Measurements from ENCODE around the gene MYO7B. TPM values are rescaled to one million over a fixed set of nuclear protein-coding genes. Genes with fewer than 3 reads are reported as not detected.

The MYO7B gene
- total RNA-seq = under 1 TPM; 0.15 to 0.17 TPM

- CTCF ChIA-PET = no interaction called here
- POLR2A ChIA-PET = no interaction called here
Observed at GRCh38 chr2:127535422-127535901, at the start of gene MYO7B. Gene MYO7B, plus strand, starts transcription at chr2:127535683. Its CDS starts 24,040 bp downstream, at chr2:127559723.

DNA sequence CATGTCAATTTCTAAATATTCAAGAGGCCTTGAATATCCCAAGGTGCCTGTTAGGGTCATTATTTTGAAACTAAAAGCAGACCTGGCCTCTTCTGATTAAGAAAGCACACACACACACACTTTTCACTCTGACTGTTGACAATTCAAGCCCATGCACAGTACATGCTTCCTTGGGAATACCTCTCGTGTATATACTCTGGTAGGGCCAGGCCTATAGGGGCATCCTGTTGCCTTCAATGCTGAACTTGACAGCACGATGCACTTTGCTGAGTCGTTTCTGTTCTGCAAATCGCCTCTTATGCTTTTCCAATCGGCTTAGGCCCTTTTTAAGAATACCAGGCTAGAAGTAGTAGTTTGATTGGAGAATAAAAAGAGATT is 49.8 kb upstream of the MYO7B start:
- ChIA-PET CTCF (no interaction called here), POLR2A (no interaction called here)

DNA sequence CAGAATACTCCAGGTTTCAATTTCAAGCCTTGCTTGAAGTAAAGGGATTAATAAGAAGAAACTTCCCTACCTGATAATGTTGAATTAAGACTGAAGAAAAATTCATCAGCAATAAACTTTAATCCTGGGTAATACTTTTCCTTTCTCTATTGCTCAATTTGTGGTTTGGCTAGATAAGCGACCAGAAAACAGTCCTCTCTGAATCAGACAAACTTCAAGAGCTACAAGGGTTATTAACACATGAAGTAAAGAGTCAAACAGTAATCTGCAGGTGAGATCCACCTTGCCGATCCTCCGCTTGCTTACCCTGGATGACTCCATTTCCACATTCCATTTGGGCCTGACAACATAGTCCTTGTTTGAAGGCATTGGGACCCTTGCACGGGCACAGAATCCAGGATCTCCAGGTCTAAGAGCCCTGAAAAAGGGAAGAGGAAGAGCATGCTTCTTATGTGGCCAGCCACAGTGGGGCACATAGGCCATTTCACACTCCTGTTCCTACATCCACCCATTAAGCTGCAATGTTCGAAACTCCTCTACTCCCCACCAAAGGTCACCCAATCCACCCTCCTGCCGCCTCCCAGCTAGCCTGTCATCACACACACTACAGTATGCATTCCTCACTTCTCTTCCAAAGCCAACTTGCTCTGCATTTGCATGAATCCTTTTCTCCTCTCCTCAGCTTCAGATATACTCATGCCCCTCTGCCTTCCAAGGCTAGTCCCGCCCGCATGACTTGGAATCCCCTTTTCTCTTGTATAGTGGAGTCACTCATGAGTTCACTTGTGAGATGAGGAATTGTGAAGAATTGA is 49.0 kb upstream of the MYO7B start:
- ChIA-PET POLR2A (no interaction called here), CTCF (no interaction called here)

DNA sequence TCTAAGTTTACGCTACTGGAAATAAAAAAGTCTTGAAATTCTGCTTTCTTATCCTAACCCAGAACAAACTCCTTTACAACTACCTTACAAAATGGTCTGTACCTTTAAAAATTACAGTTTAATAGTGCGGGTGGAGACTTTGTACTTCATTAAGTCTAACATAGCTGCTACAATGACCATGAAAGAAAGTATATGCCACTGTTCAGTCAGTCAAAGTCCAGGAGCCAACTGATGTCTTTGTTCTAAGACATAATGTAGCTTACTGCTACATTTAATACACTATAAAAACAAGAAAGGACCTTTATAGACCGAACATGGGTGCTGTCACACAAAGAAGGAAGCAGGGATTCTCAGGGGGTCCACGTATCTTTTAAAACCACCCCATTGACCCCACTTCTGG is 45.2 kb upstream of the MYO7B start:
- POLR2A ChIA-PET = no interaction called here
- CTCF ChIA-PET = no interaction called here

GRCh38 chr2:127498386-127498785 is 37.1 kb upstream of the MYO7B start:
- POLR2A ChIA-PET = no interaction called here
- CTCF ChIA-PET = no interaction called here

- POLR2A ChIA-PET = no interaction called here
- CTCF ChIA-PET = no interaction called here
Observed at GRCh38 chr2:127503491-127503890, 32.0 kb upstream of the MYO7B start.

DNA sequence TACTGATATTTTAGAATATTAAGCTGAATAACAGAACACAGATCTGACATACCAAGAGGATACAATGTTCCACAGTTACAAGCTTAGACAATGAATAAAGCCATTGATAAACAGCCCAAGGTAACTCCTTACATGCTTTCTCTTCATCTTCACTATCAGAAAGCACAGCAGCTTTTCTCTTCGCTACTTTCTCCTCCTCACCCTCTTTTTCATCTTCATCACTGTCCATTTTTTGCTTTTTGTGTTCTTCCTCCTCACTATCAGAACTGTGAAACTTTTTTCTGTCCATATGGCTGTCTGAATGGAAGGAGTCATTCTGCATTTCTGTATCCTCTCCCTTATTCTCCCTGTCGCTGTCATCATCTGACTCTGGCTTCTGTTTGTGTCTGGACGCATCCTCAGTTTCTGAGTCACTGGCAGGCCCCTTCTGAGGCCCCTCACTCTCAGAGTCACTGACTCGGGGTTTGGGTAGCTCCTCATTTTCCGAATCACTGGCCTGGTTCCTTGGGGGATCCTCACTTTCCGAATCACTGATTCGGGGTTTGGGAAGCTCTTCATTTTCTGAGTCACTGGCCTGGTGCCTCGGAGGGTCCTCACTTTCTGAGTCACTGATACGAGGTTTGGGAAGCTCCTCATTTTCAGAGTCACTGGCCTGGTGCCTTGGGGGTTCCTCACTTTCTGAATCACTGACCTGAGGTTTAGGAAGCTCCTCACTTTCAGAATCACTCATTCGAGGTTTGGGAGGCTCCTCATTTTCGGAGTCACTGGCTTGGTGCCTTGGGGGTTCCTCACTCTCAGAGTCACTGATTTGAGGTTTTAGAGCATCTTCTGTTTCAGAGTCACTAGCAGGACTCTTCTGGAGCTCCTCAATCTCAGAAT is 30.7 kb upstream of the MYO7B start:
- POLR2A ChIA-PET = interaction anchor here (0.9 kb wide), 1 partner anchor 9 kb away, joined by 3 read pairs; no protein-coding TSS in a partner anchor
- CTCF ChIA-PET = interaction anchor here (1.2 kb wide), 1 partner anchor 14 kb away, joined by 3 read pairs; no protein-coding TSS in a partner anchor

DNA sequence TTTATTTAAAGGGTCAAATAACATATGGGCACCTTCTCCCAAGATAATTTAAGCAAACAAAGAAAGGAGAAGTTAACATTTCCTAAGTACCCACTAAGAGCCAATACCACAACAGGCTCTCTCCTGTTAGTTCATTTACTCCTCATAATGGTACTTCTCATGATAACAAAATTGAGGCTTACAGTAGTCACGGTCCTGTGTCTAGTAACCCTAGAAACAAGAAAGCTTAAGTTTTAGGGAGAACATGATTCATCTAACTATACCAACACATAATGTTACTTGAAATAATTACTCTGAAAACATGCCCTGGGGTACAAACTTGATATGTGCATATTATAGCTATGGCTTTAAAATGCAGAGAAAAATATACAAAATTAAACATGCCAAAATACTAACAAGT is 29.0 kb upstream of the MYO7B start:
- CTCF ChIA-PET = no interaction called here
- POLR2A ChIA-PET = no interaction called here

GRCh38 chr2:127508023-127508630 is 27.4 kb upstream of the MYO7B start:
- POLR2A ChIA-PET = no interaction called here
- CTCF ChIA-PET = no interaction called here

DNA sequence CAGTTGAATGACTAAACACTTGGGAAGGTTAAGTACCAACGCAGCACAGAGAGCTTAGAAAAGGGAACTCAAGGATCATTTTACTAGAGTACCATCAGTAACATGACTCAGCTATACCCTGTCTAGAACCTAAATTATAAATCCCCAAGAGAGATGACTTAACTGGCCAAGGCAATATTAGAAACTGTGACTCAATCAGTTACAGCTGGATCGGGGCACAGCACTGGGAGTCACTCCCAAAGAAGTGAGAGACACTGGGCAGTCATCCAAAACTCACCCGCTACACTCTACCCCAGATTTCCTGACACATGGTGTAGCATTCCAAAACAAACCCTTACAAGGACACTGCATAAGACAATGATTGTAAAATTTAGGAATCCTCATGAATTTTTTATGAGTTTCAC is 26.9 kb upstream of the MYO7B start:
- POLR2A ChIA-PET = no interaction called here

DNA sequence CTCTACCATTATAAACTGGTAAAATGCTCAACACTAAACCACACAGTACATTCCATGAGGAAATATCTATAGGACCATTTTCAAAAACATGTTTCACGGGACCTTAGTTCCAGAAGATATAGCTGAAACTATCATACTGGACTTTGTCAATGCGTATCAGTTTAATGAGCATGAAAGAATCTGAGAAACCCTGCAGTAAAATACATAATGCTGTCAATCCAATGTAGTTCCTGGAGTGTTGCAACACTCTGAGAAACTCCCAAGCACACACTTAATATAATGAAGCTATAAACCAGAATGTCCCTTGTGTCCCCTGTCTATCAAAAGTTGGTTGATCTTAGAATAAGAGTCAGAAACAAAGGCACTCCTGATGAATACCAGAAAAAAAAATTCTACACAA is 25.4 kb upstream of the MYO7B start:
- POLR2A ChIA-PET = no interaction called here

More for the DNA sequence above, 26.9 kb upstream of the MYO7B start:
- CTCF ChIA-PET = no interaction called here

GRCh38 chr2:127511090-127511695 is 24.3 kb upstream of the MYO7B start:
- CTCF ChIA-PET = no interaction called here

More for the DNA sequence above, 25.4 kb upstream of the MYO7B start:
- CTCF ChIA-PET = no interaction called here

DNA sequence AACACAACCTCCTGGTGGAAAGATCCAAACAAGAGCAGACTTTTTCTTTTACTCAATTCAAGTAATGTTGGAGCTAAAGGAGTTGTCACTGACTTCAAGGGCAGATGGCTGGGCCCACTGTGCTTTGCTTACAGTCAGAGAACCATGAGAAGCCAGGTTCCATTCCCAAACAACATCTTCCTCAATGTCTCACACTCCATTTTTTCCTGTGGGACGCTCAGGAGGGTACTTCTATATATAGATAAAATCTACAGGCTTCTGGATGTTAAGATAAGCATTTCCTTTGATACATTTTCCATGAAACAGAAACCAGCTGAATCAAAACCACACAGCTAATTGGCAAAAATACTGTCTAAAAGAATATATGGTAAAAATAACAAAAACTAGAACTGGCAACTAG is 23.6 kb upstream of the MYO7B start:
- POLR2A ChIA-PET = no interaction called here
- CTCF ChIA-PET = no interaction called here

More at GRCh38 chr2:127511090-127511695, 24.3 kb upstream of the MYO7B start:
- POLR2A ChIA-PET = no interaction called here

DNA sequence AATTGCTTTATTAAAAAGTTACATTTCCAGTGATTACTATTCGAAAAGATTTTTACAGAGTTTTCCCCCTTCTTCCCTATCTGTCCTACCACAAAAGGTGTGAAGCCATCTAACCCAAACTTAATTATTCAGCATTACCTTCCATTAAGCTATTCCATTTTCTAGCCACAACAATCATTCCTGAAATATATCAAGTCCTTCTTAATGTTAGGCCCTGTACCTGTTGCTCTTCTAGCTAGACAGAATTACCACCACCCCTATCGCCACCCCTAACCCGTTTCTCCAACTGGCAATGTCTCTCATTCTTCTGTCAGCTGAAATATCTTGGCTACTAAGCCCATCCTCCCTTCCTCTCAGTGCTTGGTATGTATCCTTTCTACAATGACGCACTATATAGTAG is 23.1 kb upstream of the MYO7B start:
- ChIA-PET CTCF (no interaction called here), POLR2A (no interaction called here)

- CTCF ChIA-PET = no interaction called here
- POLR2A ChIA-PET = interaction anchor here (1.3 kb wide), 1 partner anchor 10 kb away, joined by 3 read pairs; no protein-coding TSS in a partner anchor
Observed at GRCh38 chr2:127514076-127514475, 21.4 kb upstream of the MYO7B start.

DNA sequence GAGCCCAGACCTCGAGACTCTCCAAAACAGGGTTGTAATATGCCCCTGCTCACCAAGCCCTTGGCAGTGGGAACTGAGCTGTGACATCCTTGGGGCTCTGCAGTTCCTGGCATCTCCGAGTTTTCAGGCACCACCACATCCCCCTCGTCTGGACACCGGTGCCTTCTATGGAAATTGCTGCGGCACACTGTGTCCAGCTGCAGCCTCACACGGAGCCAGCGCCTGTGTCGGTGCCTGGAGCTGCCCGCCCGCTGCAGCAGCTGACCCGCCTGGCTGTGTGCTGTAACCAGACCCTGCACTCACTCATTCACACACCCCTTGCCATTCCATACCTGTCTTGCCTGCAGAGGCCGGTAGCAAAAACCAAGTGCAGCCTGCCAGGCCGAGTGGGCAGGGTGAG is 21.0 kb upstream of the MYO7B start:
- ChIA-PET POLR2A (no interaction called here), CTCF (no interaction called here)

GRCh38 chr2:127515383-127515915 is 20.0 kb upstream of the MYO7B start:
- ChIA-PET POLR2A (no interaction called here), CTCF (no interaction called here)

- POLR2A ChIA-PET = no interaction called here
- CTCF ChIA-PET = no interaction called here
Observed at GRCh38 chr2:127516041-127516762, 19.3 kb upstream of the MYO7B start.

DNA sequence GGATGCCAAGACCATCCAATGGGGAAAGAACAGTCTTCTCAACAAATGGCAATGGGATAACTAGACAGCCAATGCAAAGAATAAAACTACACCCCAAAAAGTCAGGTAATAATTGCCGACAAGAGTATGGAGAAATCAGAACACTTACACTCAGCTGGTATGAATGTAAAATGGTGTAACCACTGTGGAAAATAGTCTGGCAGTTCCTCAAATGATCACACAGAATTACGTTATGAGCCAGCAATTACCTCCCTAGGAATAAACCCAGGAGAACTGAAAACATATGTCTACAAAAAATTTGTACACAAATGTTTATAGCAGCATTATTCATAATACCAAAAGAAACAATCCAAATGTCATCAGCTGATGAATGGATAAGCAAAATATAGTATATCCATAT is 18.0 kb upstream of the MYO7B start:
- ChIA-PET POLR2A (no interaction called here), CTCF (no interaction called here)
